ENCODE results near the gene HIBCH.
A peak's percentile ranks its signal among the peaks of the same experiment; 100 is the strongest.
"Not testable (repeated sequence)": the region's sequence is repeated elsewhere in the genome, so short reads cannot be mapped to it uniquely, and the experiment has no call there.

The HIBCH gene, protein sequence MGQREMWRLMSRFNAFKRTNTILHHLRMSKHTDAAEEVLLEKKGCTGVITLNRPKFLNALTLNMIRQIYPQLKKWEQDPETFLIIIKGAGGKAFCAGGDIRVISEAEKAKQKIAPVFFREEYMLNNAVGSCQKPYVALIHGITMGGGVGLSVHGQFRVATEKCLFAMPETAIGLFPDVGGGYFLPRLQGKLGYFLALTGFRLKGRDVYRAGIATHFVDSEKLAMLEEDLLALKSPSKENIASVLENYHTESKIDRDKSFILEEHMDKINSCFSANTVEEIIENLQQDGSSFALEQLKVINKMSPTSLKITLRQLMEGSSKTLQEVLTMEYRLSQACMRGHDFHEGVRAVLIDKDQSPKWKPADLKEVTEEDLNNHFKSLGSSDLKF

DNA sequence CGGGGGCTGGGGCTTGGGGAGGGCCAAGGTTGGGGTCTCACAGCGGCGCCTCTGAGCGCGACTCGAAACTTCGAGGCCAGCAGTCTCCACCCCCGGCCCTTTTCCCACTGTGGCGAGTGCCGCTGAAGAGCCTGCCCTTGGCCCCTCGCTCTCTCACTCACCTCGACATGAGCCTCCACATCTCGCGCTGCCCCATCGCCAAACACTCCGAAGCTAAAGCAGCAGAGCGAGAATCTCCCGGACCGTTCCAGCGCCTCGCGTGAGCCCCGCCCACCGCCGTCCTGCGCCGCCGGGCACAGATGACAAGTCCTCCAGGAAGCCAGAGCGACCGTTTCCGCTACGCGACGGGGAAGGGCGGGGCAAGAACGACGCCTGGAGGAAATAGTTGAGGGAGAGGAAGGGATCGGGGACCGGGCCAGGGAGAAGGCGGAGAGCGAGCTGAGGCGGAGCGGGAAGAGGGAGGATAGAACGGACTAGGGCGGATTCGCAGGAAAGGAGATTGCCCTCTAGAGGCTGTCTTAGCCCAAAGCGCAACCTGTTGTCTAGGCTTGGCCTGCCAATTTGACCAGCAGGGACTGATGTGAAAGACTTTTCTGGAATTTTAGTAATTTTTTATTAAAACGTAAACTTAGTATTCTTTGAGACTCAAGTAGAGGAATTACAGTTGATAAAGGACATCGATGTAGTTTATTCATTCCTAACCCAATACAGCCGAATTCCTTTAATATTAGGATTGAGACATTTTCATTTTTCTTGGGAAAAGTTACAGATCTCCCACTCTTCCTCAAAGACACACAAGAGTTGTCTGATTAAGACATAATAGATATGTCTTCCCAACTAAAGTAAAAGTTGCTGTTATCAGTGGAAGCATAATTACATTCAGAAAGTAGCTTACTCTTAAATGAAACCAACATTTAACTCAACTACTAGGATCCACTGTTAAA, at the start of gene HIBCH:
TSS of gene HIBCH (minus strand) at position 272 of the 944 bp plus-strand sequence. CDS start at position 196, 76 bp downstream.
- peak; percentile 100 for DNase-seq (ENCODE audit: low spot score)

DNA sequence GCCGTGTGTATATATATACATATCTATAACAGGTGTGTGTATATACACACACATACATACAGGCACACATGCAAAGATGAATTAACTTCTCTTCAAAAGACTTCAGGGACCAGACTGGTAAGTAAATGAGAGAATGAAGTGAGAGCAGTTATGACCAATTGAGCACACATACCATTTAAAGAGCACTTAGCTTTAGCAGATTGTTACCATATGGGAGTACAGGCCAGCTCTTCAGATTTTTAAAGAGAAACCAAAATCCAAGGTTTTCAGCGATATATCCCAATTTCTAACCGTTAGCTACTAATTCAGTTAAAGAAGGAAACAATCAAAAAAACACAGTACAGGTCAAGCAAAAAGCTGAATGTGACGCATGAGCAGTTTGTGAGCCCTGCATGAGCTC, 47.5 kb upstream of the HIBCH start:
- DNase-seq (ENCODE audit: low spot score), result no peak

DNA sequence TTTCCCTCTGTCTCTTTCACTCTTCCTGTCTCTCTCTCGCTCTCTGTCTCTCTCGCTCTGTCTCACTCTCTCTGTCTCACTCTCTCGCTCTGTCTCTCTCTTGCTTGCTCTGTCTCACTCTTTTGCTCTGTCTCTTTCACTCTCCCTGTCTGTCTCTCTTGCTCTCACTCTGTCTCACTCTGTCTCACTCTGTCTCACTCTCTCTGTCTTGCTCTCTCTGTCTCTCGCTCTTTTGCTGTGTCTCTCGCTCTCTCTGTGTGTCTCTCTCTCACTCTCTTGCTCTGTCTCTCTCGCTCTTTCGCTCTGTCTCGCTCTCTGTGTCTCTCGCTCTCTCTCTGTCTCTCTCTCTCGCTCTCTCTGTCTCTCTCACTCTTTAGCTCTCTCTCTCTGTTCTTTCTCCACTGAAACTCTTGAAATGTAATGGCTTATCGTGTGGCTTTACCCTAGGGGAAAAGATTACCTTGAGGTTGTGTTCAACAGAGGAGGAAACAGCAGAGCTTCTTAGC, 46.7 kb upstream of the HIBCH start:
- no peak for DNase-seq (ENCODE audit: low spot score)

DNA sequence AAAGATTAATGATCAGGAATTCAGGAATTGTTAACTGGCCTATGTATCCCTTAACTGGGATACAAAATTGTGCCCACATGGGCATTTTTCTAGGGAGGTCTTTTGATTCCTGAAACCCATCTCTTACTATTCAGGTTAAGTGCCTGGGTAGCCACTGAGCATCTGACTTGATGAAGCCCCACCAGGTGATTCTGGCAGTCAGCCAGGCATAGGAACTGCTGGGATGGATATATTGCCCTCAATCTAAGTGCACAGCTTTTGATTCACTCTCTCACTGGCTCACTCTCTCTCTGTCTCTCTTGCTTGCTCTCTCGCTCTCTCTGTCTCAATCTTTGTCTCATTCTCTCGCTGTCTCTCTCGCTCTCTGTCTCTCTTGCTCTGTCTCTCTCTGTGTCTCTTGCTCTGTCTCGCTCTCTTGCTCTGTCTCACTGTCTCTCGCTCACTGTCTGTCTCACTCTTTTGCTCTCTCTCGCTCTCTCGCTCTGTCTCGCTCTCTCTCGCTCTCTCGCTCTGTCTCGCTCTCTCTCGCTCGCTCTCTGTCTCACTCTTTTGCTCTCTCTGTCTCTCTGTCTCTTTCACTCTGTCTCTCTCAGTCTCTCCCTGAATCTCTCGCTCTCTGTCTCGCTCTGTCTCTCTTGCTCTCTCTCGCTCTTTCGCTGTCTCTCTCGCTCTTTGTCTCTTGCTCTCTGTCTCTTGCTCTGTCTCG, 46.0 kb upstream of the HIBCH start:
- no peak for DNase-seq (ENCODE audit: low spot score)

DNA sequence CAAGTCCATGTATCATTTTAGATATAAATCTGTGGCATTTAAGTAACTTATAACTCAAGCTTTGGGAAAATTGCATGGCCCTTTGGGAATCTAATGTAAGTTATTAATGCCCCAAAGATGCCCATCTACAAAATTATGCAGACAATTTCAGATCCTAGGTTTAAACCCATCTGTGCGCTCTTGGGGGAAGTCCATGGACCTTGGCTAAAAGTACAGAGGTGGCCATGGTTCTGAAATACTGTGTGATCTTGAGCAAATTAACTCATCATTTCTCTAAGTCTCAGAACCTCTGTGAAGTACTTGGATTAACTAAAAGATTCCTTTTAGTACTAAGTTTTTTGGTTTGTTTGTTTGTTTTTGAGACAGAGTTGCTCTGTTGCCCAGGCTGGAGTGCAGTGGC, 43.3 kb upstream of the HIBCH start:
- DNase-seq (ENCODE audit: low spot score), result no peak

DNA sequence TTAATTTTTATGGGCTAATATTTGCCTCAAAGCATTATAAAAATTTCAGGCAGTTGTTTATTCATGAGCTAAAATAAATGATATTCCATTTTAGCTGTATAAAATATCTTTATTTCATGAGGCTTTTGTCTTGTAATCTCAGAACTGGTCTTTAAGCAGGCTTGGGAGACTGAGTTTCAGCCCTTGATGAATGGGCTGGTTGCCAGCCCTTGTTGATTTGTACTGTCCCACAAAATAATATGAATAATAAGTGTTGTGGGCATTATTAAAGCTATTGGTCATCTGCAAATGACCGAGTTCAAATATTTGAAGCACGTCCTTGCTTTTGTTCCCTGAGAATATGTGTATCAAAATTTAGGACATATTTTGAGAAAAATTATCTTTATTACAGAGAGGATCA, 41.9 kb upstream of the HIBCH start:
- no peak for DNase-seq (ENCODE audit: low spot score)

DNA sequence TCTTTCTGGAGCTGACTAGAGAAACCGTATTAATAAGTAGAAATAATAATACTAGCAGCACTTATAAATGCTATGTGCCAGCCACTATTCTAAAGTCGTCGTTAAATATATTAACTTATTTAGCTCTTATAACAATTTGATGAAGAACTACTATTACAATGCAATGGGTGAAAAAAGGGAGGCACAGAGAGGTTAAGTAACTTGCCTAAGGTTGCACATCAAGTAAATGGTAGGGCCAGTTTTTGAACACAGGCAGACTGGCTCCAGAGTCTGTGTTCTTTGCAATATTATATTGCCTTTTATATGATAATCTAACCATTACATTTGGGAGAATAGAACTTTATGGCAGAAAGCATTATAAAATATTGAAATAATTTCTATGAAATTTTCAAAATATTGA, 41.3 kb upstream of the HIBCH start:
- DNase-seq (ENCODE audit: low spot score), result no peak

DNA sequence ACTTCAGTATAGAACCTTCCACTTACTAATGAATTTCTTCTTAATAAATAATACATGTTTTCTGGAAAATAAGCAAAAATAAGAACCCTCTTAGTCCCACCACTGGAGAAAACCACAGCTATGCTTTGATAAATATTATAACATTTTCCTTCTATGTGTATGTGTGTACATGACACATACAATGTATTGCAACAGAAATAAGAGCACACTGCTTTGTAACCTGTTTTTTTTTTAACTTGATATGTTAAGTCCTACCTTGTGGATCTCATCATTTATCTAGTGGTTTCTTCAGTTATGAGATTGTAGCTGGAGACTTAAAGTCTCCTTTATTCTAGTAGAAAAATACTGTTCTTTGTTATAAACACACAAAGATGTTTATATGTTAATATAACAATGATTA, 40.9 kb upstream of the HIBCH start:
- no peak for DNase-seq (ENCODE audit: low spot score)

DNA sequence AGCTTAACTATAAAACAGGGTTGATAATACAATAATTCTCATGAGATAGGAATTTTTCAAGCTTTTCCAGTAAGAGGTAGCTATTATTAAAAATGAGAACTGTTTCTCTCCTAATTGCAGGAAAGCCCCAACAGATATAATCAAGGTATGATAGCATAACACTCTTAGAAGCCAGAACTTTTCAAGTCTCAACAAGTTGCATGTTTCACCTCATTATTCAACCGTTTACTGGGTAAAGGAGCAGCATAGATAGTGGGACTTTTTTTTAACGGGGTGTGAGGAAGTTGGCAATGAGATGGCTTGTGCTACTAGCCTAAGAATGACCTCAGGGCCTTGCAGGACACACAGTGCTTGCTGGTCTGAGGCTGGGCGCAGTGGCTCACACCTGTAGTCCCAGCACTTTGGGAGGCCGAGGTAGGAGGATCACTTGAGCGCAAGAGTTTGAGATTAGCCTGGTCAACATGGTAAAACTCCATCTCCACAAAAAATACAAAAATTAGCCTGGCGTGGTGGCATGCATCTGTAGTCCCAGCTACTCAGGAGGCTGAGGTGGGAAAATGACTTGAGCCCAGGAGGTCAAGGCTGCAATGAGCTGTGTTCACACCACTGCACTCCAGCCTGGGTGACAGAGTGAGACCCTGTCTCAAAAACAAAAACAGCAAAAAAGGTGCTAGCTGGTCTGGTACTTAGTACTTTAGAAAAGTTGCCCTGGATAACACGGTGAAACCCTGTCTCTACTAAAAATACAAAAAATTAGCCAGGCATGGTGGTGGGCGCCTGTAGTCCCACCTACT, 39.2 kb upstream of the HIBCH start:
- DNase-seq (ENCODE audit: low spot score), result not testable (repeated sequence)

DNA sequence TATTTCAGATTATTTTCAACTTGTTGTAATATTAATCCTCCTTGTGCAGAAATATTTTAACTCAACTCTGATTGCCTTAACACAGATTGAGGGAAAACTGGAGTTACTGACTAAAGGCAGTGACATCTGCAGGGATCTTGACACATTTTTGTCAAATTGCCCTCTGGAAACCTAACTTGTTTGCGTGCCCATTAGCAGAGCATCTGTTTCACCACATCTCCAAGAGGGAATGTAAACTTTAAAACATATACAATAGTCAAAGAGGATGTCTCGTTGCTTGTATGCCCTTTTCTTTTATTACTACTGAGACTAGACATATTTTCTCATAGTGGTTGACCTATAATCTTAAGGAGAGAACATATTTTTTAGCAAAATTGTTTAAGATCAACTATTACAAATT, 38.0 kb upstream of the HIBCH start:
- no peak for DNase-seq (ENCODE audit: low spot score)

DNA sequence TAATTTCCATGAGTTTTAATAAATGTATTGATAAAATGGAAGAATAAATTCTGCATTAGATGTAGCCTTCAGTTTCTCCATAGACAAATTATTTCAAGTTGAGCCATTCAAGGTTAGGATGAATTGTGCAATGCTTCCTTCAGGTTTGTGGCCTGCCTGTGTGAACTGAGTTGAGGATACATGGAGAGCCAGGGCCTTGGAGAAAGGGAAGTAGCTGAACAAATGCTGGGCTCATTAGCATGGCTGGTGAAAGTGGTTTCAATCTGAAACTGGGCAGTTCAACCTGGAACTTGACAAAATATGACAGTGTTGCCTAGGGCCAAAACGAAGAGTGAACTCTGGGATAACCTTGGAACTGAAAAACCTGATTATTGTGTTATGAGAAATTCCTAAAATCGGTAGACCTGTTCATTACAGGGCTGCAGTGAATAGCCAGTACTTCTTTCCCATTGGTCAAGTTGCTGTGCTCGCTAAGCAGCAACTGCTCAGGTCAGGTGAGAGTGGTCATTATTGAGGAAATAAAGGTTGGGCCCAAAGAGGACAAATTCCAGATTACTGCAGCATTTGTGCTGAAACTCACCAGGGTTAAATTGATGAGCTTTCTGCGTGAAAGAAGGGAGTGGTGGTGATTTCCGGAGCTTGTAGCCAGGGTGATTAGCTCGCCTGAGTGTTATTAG, 36.5 kb upstream of the HIBCH start:
- DNase-seq (ENCODE audit: low spot score), result no peak

DNA sequence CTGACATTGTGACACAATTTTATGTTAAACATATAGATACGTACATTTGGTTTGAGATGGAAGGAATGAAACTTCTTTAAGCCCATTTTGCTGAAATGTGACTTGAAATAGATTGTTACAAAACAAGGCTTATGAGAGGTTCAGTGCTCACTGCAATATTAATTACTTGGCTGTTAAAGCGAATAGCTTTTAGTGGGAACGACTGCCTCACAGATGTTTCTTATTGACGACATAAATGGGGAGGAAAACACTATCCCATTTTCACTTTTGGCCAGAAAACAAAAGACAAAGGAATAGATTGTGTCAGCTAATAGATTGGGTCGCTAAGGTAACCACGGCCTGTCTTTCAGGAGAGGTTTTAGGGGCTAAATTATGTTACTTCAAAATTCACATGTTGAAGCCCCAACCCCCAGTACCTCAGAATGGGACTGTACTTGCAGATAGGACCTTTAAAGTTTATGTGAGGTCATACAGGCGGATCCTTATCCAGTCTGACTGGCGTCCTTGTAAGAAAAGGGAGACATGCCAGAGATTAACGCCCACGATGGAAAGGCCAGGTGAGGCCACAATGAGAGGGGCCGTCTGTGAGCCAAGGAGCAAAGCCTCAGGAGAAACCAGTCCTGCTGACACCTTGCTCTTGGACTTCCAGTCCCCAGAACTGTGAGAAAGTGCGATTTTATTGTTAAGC, 34.5 kb upstream of the HIBCH start:
- DNase-seq (ENCODE audit: low spot score), result no peak

DNA sequence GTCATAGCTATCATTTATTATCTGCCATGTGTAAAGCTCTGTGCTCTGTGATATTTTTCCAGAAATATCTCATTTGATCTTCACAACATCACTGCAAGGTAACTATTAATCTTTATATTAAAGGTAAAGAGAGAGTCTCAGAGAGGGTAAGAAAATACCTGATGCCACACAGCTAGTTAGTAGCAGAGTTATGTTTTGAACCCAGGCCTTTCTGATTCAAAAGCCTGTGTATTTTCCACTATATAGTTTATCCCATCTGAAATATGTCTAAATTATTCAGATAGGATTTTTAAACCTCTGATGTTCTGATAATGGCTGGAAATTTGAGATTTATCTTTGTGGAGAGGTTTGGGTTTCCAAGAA, 33.9 kb upstream of the HIBCH start:
- no peak for DNase-seq (ENCODE audit: low spot score)

DNA sequence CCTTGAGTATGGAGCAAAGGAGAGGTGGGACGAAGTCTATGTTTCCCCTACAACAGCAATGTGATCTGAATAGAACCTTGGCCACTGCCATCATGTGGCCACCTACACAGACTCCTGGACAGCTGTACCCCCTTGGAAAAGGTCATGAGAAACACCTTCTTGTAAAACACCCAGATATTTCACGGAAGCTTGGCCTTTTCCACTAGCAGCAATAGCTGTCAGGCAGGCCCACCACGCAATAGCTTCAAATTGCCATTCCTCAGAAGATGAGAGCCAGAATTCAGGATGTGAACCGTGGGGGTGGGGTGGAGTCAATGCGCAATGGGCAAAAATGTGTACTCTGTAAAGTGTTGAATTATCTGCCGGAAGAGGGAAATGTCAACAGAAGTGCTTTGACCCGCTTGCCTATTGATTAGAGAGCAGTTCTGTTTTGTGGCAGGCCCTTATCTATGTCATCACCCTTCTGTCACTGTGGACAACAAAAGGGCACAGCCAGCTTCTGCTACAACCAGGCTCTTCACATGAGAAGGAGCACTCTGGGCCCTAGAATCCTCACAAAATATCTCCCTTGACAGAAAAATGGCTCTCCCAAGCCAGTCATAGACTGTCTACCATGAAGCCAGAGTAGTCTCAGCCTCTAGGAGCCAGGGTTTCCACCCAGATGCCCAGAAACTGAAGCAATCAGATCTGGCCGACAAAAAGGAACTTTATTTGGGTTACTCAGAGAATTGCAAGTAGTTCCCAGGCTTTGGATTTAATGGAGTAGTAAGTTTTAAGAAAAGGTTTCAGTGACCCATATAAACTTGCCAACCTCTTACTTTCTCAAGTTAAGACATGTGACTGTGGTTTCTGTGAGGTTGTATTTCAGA, 33.3 kb upstream of the HIBCH start:
- no peak for DNase-seq (ENCODE audit: low spot score)

DNA sequence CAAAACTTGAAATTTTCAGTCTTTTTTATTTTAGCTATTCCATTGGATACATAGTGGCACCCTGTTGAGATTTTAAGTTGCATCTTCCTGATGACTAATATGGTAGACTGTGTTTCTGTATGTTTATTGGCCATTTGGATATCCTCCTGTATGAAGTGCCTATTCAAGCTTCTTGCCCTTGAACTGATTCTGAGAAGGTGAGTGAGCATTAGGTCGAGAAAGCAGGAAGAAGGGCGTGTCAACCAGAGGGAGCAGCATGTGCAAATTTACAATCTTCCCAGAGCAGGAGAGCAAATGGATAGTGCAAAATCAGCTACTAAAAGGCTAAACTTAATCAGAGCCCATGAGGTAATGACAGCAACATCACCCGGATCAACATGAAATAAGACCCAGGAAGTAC, 32.3 kb upstream of the HIBCH start:
- DNase-seq (ENCODE audit: low spot score), result no peak

DNA sequence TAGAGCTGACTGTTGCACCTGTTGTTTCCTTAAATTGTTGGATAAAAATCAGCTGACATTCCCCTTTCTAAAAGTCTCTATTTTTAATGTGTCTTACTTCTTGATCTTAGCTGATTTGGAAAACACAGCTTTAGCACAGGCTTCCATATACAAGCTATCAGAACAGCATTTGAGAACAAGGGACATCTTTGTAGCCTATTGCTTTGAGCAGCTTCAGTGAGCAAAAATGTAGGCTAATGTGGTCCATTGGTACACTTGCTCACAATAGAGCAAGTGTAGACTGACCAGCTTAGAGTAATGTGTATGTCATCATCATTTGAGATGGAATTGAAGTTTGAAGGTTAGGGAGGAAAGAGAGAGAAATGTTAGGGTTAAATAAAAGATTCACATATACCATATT, 30.7 kb upstream of the HIBCH start:
- no peak for DNase-seq (ENCODE audit: low spot score)

DNA sequence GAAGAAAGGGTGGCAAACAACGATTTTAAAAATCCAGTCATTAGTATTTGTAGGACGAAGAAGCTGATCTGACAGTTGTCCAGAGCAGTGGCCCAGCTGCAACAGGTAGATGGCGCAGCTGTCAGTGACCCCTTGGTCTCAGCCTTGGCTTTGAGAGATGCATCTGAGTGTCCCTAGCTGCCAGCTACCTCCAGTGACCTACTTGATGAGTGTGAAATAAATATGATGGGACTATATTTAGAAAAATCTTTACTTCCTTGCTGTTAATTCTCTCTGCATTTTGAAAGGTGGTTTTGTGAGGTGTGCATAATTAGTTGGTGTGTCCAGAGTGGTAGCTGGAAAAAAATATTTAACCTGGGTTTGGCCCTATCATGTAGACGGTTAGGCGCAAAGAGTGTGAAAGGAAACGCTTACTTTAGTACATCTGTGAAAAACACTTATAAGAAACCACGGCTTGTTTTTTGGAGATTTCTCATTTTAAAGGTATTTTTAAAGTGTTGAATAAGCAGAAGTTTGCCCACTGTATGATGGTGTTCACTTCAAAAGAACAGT, 24.7 kb upstream of the HIBCH start:
- peak; percentile 58 for DNase-seq (ENCODE audit: low spot score)

DNA sequence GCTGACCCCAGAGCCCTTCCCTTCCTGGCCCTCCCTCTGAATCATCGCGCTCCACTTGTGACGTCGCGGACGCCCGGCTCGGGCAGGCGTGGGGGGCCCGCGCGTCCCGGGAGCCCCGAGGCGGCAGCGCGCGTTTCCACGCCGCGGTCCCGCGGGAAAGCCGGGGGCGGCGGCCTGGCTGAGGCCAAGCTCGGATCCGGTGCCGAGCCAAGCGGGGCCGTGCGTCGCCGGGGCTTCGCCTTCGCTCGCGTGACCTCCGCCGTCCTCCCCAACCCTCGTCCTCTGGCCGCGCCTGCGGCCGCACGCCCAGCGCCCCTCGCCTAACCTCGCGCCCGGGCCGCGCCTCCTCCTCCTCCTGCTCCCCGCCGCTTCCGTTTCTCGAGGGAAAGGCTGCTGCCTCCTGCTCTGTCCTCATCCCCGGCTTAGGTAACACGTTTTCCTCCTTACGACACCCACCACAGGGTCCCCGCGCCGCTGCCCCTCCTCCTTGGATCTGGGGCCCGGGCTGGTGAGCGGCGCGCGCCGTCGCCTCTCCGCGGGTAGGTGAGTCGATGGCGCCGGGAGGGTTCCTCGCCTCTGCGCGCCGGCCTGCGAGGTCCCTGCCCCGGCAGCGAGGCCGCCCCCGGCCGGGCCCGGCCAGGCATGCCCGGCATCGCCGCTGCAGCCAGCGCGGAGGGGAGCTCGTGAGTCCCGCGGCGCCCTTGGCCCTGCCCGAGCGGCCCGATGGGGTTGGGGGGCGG, 24.1 kb upstream of the HIBCH start, which contains the start of gene INPP1:
TSS of gene INPP1 (plus strand) at position 54 of the 740 bp plus-strand sequence. CDS start 16,514 bp downstream, outside the sequence.
- DNase-seq (ENCODE audit: low spot score), result peak; percentile 69
